Measurements from ENCODE around the gene TXNRD2. TPM values are rescaled to one million over a fixed set of nuclear protein-coding genes. Genes with fewer than 3 reads are reported as not detected.
"Not testable (repeated sequence)": the region's sequence is repeated elsewhere in the genome, so short reads cannot be mapped to it uniquely, and the experiment has no call there.

Gene TXNRD2
- total RNA-seq, 1 donor from 2014 or later: 75.4 TPM

- DNase-seq (ENCODE audit: low read depth in 2 of 2): peak in 1 of 2 donors; percentile 71
Measured at GRCh38 chr22:19890502-19891316, 50.9 kb downstream of the TXNRD2 start.

GRCh38 chr22:19889951-19890350 lies 51.7 kb downstream of the TXNRD2 start:
- DNase-seq (ENCODE audit: low read depth in 2 of 2): peak in 1 of 2 donors; percentile 74

DNA sequence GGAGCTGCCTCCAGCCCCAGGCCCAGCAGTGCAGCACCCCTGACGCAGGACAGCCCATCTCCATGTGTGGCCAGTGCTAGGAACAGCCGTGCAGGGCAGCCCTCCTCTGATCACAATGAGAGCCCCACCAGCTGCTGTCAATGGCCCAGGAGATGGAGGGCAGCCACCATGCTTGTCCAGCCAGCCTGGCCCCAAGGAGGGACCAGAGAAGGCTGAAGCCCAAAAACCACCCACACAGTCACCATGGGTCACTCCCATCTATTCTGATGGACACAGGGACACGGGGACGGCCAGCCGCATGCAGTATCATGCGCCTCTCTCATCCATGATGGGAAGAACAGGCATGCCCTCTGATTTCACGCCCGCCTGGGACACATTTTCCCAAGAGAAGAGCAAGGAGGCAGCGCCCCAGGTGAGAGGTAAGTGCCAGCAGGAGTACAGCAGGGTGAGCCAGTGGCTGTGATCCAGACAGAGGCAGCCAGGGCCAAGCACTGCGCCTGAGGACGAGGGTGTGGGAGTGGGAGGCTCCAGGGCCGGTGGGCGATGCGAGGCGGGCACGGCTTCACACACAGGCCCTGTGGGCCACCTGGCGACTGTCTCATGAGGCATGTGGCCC lies 53.4 kb downstream of the TXNRD2 start:
- DNase-seq (ENCODE audit: low read depth in 2 of 2): no peak

GRCh38 chr22:19887256-19887985 lies 54.2 kb downstream of the TXNRD2 start:
- no peak for DNase-seq (ENCODE audit: low read depth in 2 of 2)

DNA sequence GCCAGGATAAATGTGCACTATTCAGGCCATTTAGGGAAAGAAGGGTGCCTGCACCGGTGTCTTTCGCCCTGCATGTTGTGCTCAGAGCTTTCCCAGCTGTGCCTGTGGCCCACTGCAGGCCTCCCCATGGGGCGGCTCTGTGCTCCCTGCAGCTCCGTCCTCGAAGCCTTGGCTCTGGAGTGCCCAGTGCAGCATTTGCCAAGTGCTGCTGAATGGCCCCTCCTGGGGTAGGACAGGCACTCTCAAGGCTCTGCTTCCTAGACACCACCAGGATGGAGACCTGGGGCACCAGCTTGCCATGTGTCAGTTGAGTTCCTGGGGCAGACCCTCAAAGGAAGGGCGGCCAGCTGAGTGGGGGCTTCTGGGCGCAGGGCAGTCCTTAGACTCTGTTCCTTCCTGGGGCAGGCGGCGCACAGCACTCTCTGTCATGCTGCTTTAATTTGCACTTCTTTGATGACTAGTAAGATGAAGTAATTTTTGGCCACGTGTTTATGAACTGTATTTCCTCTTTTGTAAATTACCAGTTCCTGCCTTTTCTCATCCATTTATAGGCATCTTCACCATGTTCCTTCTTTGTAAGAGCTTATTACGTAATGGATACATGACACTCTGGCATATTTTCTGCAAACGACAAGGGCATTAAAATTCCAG lies 54.9 kb downstream of the TXNRD2 start:
- DNase-seq (ENCODE audit: low read depth in 2 of 2): peak in 1 of 2 donors; percentile 61

- DNase-seq (ENCODE audit: low read depth in 2 of 2): no peak
Measured at GRCh38 chr22:19885841-19886592, 55.6 kb downstream of the TXNRD2 start.

- no peak for DNase-seq (ENCODE audit: low read depth in 2 of 2)
Measured at GRCh38 chr22:19884954-19885751, 56.5 kb downstream of the TXNRD2 start.

GRCh38 chr22:19884161-19884953 lies 57.3 kb downstream of the TXNRD2 start:
- DNase-seq (ENCODE audit: low read depth in 2 of 2): no peak

DNA sequence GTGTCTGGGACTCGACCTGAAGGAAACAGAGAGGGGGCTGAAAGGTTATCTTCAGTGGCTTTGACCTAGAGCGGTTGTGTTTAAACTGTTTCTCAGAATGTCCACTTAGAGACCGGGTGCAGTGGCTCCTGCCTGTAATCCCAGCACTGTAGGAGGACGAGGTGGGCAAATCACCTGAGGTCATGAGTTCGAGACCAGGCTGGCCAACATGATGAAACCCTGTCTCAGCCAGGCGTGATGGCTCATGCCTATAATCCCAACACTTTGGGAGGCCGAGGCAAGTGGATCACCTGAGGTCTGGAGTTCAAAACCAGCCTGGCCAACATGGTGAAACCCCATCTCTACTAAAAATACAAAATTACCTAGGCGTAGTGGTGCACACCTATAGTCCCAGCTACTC lies 58.2 kb downstream of the TXNRD2 start:
- not testable (repeated sequence) for DNase-seq (ENCODE audit: low read depth in 2 of 2)

DNA sequence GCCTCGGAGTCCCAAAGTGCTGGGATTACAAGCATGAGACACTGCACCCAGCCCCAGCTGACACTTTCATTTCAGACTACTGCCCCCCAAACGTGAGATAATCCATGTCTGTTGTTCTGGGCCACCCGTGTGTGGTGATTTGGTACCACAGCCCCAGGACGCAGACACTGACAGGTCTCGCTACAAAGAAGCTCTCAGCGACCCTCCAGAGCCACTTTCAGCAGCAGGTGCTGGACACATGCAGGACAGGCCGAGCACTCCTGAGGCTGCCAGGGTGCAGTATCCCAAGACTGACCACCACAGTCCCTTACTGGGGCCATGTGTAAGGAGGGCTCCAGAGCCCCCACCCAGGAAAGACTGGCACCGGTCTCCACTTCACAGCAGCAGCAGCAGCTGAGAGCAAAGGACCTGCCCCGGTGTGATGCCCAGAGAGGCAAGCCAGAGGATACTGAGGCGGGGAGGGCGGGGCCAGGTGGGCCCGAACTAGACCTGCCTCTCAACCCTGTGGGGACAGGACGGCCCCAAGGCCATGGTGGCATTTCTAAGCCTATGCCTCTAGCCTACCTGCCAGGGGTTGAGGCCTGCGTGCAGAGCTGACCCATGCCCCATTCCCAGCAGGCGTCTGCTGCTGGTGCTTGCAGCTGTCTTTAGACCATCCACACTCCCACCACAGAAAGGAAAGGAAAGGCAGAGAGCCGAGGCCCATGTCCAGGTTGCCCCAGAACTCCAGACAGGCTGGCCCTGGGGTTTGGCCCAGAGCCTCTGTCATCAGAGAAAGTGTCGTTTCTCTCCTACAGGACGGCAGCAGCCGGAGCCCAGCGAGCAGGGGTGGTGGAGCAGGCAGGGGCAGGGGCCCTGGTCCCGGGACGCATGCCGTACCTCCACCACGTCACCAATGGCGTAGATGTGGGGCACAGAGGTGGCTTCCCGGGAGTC lies 58.9 kb downstream of the TXNRD2 start:
- DNase-seq (ENCODE audit: low read depth in 2 of 2): no peak

DNA sequence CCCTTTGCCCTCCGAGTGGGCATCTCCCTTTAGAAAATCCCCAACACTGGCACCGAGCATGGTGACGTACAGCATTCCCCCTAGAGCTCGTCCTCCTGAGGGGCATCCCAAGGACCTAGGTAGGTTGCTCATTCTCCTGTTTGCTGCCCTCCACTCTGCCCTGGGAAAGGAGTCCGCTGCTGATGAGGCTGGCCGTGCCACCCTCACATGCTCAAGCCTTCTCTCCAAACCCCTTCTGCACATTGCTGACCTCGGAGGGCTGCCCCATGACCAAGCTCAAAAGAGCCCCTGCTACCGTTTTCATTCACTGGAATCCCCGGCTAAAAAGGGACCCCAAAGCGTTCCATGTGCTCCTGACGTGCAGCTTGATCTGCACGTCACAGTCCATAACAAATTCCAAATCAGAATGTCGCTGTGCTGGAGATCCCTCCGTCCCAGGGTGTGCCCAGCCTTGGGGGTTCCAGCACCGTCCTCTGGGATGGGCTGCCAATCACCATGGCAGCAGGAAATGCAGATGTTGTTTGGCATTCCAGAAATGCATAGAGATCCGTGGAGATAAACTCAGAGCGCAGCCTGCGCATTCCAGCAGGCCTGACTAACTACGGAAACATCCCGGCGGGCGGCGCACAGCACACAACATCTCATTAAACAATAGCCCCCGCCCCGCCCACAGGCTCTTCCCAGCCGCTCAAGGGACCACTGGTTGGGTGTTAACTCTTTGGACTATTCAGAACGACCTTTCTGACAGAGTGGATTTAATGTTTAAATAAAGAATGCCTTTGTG lies 60.6 kb downstream of the TXNRD2 start:
- DNase-seq (ENCODE audit: low read depth in 2 of 2): peak; percentile 94 to 97

DNA sequence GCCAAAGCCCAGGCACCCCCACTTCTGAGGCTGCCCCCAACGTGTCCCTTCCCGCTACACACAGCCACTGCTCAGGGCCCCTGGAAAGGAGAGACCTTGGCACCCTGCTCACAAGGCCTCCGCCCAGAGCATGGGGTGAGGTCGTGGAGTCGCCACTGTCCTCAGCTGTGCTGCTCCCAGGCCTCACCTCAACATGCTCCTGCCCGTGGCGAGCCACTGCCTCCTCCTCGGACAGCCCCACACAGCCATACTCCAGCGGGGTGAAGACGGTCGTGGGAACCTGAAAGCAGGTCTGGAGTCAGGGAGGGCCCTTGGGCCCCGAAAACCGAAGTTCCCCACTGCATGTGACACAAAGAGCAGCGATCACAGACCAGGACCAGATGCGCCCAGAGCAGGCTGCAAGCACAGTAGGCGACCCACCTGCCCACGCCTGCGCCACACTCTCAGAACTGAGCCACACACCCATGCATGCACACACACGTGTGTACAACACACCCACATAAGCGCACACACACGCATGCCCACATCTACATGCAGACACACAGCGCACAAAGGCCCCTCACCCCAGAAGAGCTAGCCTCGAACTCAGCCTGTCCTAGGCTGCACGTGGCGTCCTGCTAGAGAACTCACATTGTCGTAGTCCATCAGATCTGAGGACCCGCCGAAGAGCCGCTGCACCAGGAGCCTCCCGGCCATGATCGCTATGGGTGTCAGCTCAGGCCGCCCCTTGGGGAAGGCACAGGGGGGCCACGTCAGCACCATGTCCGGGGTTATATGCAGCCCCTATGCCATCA lies 61.4 kb downstream of the TXNRD2 start:
- DNase-seq (ENCODE audit: low read depth in 2 of 2): peak in 1 of 2 donors; percentile 40

DNA sequence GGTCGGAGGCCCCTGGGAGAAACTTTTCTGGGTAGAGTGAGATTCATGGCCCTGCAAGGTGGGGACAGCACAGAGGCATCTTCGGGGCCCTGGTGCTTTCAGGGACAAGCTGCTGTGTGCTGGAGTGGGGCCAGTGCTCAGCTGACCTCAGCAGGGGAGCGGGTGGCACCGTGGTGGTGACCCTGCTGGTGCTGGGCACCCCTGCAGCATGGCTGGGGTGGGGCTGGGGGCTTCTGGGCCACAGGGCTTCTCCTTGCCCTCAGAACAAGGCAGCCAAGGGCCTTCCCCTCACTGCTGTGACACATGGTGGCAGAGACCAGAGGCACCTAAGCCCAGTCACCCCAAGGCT lies 62.0 kb downstream of the TXNRD2 start:
- DNase-seq (ENCODE audit: low read depth in 2 of 2): no peak

DNA sequence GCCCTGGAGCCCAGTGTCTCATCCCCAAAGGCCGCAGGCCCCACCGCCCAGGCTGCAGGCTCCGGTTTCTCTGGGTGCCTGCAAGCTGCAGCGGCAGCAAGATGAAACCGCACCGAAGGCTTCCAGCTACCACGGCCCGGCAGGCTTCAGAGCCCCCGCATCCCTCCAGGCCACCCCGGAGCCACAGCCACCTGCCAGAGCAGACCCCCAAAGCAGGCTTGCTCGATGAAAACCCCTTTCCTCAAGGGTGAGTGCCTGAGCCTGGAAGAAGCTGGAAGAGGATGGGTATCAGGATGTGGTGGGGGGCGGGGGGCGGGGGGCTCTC lies 62.4 kb downstream of the TXNRD2 start:
- no peak for DNase-seq (ENCODE audit: low read depth in 2 of 2)

GRCh38 chr22:19878461-19879245 lies 63.0 kb downstream of the TXNRD2 start:
- DNase-seq (ENCODE audit: low read depth in 2 of 2): peak in 1 of 2 donors; percentile 44
